ENCODE measurements around the gene BEST3. TPM values are rescaled to one million over a fixed set of nuclear protein-coding genes. Genes with fewer than 3 reads are reported as not detected.

Gene BEST3
- total RNA-seq, 1 donor from 2014 or later, result 72.2 TPM

Other genes starting within 250 kb of the BEST3 start
- gene FRS2, start 228.9 kb downstream of the BEST3 start, total RNA-seq, result 66.4 TPM
- gene CCT2, start 113.8 kb downstream of the BEST3 start, total RNA-seq, result 172 TPM
- not detected for gene LRRC10, start 88.4 kb downstream of the BEST3 start, total RNA-seq
- 23.0 TPM for gene RAB3IP, start 39.6 kb upstream of the BEST3 start, total RNA-seq
- gene MYRFL, start 125.9 kb upstream of the BEST3 start, total RNA-seq, result 0.31 TPM

All from tongue (tissue), 1 donor.